RWPE1 (cell line): ENCODE measurements around the gene GLI3.

Experiments used
- CTCF ChIA-PET: fragments of 350-600 bp; sonication (Branson Sonifier 250); formaldehyde crosslinking; extraction: SDS; loops from one replicate; lab custom pipeline; 2021; lab: Yijun Ruan, JAX
- POLR2A ChIA-PET: fragments of 400-600 bp; formaldehyde crosslinking; extraction: SDS; loops from one replicate; lab custom pipeline; 2020; ENCODE audit warnings: antibody characterized with exemption; ENCODE audit not compliant: low non-redundant PET; lab: Yijun Ruan, JAX
- DNase-seq: peaks from one replicate; pipeline ENCODE4 v3.0.0; 2012; ENCODE audit warnings: low spot score
- H3K27ac ChIP-seq: fragments of 450-650 bp; 2 replicates; pipeline ENCODE4 v1.5.1; 2017
- CTCF ChIP-seq: fragments of 450-650 bp; conservative IDR thresholded peaks from 2 replicates; pipeline ENCODE4 v1.5.1; 2017; ENCODE audit warnings: low read depth, mild to moderate bottlenecking

The GLI3 gene

GRCh38 chr7:42012786-42013360, 224.1 kb downstream of the GLI3 start:
- TF ChIP-seq CTCF, result no peak
- DNase-seq, result no peak
- ChIA-PET POLR2A (no interaction called here), CTCF (interaction anchor here (0.6 kb wide), 1 partner anchor 250 kb away, joined by 3 read pairs; no protein-coding TSS in a partner anchor)
- H3K27ac ChIP-seq, result no peak overlapping the region

GRCh38 chr7:42012313-42012712, 224.7 kb downstream of the GLI3 start:
- no peak for DNase-seq
- no peak for TF ChIP-seq CTCF
- ChIA-PET CTCF (no interaction called here), POLR2A (no interaction called here)
- H3K27ac ChIP-seq, result no peak overlapping the region

GRCh38 chr7:42011846-42012245, 225.2 kb downstream of the GLI3 start:
- no peak for TF ChIP-seq CTCF
- POLR2A ChIA-PET, result no interaction called here
- DNase-seq, result no peak

GRCh38 chr7:42010751-42011150, 226.3 kb downstream of the GLI3 start:
- ChIA-PET POLR2A (no interaction called here), CTCF (no interaction called here)
- no peak overlapping the region for H3K27ac ChIP-seq
- no peak for DNase-seq
- no peak for TF ChIP-seq CTCF

More at GRCh38 chr7:42011846-42012245, 225.2 kb downstream of the GLI3 start:
- CTCF ChIA-PET, result no interaction called here
- H3K27ac ChIP-seq, result no peak overlapping the region

- ChIA-PET CTCF (no interaction called here), POLR2A (interaction anchor here (0.6 kb wide), 1 partner anchor 625 kb away, joined by 8 read pairs; no protein-coding TSS in a partner anchor)
- no peak for DNase-seq
- H3K27ac ChIP-seq, result no peak overlapping the region
- TF ChIP-seq CTCF, result no peak
These were observed 230.1 kb downstream of the GLI3 start for GRCh38 chr7:42006801-42007513.

GRCh38 chr7:42002654-42003053, 234.4 kb downstream of the GLI3 start:
- POLR2A ChIA-PET, result no interaction called here
- no peak overlapping the region for H3K27ac ChIP-seq
- DNase-seq, result no peak
- CTCF ChIA-PET, result interaction anchor here (0.7 kb wide), 1 partner anchor 12 kb away, joined by 3 read pairs; no protein-coding TSS in a partner anchor
- TF ChIP-seq CTCF, result no peak
